GM21515 (cell line): ENCODE results near the gene ADGRL2.

Experiments used
- ATAC-seq: cut with Tn5 transposase; IDR thresholded peaks from one replicate; pipeline ENCODE4 v1.9.1; 2021; ENCODE audit not compliant: unreplicated experiment

Gene ADGRL2

DNA sequence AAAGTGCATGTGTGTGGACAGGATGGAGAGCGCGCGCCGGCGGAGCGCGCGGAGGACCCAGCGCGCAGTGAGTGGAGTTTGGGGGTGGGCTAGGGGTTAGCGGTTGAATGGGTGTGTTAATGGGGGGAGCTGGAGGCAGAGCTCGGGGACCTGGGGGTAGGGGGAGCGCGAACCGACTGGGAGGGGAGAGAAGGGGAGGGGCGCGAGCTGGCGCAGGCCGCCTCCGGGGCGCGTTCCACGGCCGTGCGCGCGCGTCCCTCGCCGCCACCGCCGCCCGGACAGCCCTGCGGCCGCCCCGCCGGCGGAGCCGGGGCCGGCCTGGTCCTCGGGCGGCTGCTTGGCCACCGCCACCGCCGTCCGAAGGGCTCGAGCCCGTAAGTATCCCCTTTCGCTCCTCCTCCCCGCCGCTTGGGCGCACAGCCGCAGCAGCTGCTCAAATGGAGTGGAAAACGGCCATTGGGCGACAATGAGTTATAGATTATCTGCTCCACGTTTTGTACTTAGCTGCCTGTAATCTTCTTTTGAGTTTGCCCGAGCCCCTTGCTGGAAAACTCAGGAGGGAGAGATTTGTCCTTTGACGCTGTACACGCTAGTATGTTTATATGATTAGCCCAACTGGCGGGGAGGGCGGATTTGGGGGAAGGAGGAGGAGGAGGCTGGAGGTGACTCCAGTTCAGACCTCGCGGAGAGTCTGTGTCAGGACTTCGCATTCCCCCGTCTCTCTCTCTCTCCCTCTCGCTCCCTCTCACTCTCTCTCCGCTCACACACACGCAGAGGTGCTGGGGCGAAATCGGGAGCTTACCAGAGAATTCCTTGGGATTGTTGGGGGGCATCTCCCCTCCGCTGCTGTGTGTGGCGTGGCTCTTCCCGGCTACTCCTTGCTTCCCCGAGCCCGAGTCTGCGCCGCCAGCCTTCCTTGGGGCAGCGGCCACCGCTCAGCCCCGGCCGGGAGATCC lies at the start of gene ADGRL2:
TSS of gene ADGRL2 (plus strand) at position 240 of the 956 bp plus-strand sequence. CDS start 36,051 bp downstream, outside the sequence.
- ATAC-seq: no peak

DNA sequence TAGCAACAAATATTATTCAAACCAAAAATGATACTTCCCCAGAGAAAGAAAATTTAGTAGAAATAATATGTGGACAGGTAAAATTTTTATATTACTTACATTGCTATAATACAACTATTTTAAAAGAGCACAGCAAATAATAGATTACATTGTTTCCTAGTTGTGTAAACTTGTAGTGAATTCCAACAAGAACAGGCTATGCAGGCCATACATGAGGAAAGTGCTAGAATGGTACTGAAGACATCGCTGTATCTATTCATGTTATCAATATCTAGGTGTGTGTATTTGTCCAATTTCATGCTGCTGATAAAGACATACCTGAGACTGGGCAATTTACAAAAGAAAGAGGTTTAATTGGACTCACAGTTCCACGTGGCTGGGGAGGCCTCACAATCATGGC lies 47.9 kb upstream of the ADGRL2 start:
- ATAC-seq: no peak

DNA sequence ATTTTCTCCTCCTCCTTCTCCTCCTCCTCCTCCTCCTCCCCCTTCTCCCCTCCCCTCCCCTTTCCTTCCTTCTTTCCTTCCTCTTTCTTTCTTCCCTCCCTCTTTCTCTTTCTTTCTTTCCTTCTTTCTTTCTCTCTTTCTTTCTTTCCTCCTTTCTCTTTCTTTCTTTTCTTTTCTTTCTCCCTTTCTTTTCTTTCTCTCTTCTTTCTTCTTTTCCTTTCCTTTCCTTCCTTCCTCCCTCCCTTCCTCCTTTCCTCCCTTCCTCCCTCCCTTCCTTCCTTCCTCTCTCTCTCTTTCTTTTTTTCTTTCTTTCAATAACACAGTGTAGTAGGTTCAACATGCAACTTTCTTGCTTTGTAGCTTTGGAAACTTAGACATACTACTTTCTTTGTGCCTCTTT lies 46.3 kb upstream of the ADGRL2 start:
- no peak for ATAC-seq

DNA sequence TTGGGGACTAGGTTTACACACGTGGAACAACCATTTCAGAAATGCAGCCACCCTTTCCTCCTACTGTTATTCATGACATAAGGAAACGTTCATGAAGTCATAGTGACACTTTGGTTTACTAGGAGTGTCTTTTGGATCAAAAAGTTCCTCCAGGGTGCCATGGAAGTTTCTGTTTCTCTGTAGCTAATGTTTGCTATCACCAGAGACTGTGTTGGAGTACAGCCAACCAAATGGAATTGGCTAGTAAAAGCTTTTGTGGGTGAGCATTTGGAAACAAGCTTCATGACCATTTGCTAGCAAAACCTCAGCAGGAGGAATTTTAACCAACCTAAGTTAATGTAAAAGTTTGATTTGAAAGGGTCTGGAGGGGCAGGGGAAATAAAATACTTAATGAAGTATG lies 43.9 kb upstream of the ADGRL2 start:
- ATAC-seq: no peak

DNA sequence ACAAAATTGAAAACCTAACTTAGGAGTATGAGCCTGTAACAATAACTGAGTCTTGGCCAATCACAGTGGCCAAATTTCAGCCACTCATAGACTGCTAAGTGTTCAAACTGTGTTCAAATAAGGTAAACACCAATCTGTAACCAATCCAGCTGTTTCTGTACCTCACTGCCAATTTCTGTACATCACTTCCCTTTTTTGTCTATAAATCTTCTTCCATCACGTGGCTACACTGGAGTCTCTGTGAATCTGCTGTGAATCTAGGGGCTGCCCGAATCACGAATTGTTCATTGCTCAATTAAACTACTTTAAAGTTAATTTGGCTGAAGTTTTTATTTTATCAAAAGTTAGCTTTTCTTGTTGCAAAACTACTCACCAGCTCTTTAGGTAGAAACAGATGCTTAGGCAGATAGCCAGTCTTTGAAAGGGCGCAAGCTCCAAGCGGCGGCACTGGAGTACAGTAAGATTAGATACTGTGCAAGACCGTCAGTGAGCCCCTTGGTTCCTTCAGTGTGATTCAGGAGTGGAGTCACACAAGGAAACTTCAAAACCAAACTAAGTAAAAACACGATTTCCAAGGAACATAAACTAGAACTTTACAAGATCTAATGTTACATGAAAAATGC lies 43.2 kb upstream of the ADGRL2 start:
- ATAC-seq: no peak

GRCh38 chr1:81758181-81758580 lies 42.6 kb upstream of the ADGRL2 start:
- no peak for ATAC-seq

GRCh38 chr1:81760477-81761097 lies 40.1 kb upstream of the ADGRL2 start:
- no peak for ATAC-seq

DNA sequence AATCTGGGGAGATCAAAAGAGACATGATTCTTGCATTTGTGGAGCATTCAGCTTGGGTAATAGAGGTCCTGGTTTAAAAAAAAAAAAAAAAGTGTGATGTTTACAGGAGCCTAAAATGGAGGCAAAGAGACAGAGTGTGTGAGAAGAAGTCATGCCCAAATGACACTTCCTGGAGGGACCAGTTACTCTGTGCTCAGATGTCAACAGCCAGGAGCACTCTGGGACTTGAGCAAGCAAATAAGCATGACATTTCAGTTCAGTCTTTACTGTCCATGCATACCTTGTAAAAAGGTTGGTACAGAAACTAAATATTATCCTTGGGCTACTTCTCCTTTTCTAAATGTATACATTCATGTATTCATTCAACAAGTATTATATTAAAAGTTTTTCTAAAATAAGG lies 25.2 kb upstream of the ADGRL2 start:
- no peak for ATAC-seq

GRCh38 chr1:81780705-81781454 lies 19.9 kb upstream of the ADGRL2 start:
- no peak for ATAC-seq

- ATAC-seq: no peak
Observed at GRCh38 chr1:81781749-81782148, 19.0 kb upstream of the ADGRL2 start.

DNA sequence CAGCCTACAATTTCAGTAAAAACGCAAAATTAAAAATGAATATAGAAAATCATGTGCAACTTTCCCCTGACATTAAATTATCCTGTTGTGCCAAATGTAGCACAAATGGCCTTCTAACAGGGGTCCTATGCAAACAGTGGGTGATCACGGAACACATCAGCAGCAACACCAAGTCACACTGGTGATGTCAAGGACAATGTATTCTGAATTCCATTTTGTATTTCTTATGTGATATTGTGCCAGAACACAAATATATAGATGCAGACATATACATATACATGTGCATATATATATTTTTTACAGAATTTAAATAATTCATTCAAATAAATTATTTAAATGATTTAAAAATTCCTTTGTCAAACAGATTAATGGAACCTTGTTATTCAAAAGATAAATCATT lies 8.6 kb upstream of the ADGRL2 start:
- ATAC-seq: no peak

GRCh38 chr1:81797701-81798100 lies 3.0 kb upstream of the ADGRL2 start:
- ATAC-seq: no peak

GRCh38 chr1:81799939-81800694 lies 617 bp upstream of the ADGRL2 start:
- no peak for ATAC-seq

DNA sequence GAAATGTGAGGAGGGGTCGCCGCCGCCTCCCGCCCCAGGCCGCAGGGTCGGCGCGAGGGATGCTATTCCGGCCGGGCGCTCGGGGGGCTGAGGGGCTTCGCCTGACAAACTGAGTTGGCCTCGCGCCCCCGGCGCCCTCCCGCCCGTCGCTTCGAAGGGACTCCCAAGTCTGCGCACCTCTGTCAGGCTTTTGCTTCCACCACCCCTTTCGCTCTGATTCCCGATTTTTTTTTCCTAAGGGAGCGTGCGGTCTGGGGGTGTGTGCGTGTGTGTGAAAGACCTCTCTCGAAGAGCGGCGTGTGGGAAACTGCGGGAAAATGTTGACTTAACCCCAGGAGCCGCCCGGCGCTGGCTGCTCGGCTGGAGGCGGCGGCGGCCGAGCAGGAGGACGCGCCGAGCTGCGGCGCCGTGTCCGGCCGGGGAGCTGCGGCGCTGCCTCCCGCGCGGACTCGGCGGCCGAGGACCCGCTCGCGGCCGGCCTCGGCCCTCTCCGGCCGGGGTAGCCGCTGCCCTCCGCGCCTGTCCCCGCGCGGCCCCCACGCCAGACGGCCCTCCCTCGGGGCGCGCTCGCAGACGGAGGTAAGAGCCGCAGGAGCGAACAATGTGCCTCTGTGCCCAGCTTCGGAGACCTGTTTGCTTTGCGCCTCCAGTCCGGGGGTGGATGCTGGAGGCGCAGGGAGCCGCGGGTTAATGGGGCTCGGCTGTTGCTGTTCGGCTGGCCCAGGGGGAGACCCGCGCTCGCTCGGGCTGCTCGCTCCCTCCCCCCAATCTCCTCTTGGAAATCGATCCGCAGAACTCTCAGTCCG lies 1.1 kb downstream of the ADGRL2 start:
- no peak for ATAC-seq

- no peak for ATAC-seq
Observed at GRCh38 chr1:81802457-81802706, 1.6 kb downstream of the ADGRL2 start.

GRCh38 chr1:81802707-81803430 lies 2.1 kb downstream of the ADGRL2 start:
- no peak for ATAC-seq

DNA sequence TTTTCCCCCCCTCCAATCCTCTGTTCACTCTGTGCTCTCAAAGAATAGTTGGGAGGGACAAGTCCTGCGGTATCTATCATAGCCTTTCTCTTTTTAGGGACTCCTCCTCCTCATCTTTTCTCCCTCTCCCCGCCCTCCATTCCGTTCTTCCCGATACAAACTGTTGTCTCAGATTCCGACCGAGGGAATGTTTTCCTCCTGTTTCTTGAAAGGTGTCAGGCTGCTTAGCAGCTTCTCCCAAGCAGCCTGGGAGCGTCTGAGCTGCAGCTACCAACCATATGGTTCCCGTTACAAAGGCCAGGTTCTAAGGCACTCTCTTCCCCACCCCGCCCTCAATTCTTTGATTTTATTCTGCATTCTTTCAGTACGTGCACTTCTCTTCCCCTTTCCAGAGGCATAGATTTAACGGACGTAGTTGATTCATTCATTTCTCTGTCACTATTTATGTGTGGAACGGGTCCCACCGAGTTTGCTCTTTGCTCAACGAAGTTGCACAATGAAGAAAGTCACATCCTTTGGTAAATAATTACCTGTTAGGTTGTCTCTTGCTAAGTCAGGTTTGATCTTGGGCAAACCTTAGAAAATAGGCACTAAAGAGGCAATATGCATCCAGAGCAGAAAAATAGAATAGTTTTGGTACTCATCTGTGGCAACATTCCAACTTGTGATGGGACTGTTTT lies 2.8 kb downstream of the ADGRL2 start:
- ATAC-seq: no peak

- ATAC-seq: no peak
Observed at GRCh38 chr1:81804312-81804711, 3.6 kb downstream of the ADGRL2 start.
